ENCODE data around the gene AQP1.

GRCh38 chr7:30936650-30937245, 25.1 kb downstream of the AQP1 start:
- TF ChIP-seq MXI1 (IDR thresholded peaks at IDR 0.05; ENCODE audit: low read depth, low read length) (no peak), CTCF (IDR thresholded peaks at IDR 0.05 in 2 of 3, conservative IDR thresholded peaks at IDR 0.05 in 1 of 3; ENCODE audit: control insufficient read depth in 2 of 3, extremely low read depth in 1 of 3, insufficient read depth in 1 of 3, low read depth in 3 of 3, low read length in 3 of 3) (no peak), NFIC (IDR thresholded peaks at IDR 0.05; ENCODE audit: low read depth, low read length) (no peak)
